Activated T-cell treated with anti-CD3 and anti-CD28 coated beads, Interleukin-2, amount 50 U/mL, for 72 hours (primary cell): ENCODE measurements around the gene ASPDH. TPM values are rescaled to one million over a fixed set of nuclear protein-coding genes. Genes with fewer than 3 reads are reported as not detected.

Experiments used
- ATAC-seq, 2 donors: fragments of 150-1000 bp; cut with Tn5 transposase; replicated peaks in 1 of 2; 2 replicates each; pipeline ENCODE4 v1.10.0; 2021; ENCODE audit warnings: moderate library complexity in 2 of 2, mild to moderate bottlenecking in 1 of 2
- DNase-seq, 2 donors: peaks; one replicate each; pipeline ENCODE4 v3.0.0; 2021 to 2022; ENCODE audit warnings: mixed read lengths in 1 of 2
- H3K27ac Mint-ChIP-seq: one replicate; pipeline ENCODE4 v1.8.0; 2022; ENCODE audit warnings: mild to moderate bottlenecking, moderate library complexity, mixed read lengths
- H3K27me3 Mint-ChIP-seq: one replicate; pipeline ENCODE4 v1.8.0; 2022; ENCODE audit warnings: low read depth, mixed read lengths
- H3K36me3 Mint-ChIP-seq, 2 donors: one replicate each; pipeline ENCODE4 v1.8.0; 2022; ENCODE audit warnings: mixed read lengths in 2 of 2, mild to moderate bottlenecking in 1 of 2; ENCODE audit not compliant: insufficient read depth in 2 of 2
- H3K4me1 Mint-ChIP-seq: one replicate; pipeline ENCODE4 v1.8.0; 2022; ENCODE audit warnings: low read depth, mixed read lengths
- H3K4me3 Mint-ChIP-seq, 2 donors: one replicate each; pipeline ENCODE4 v1.8.0; 2022; ENCODE audit warnings: mild to moderate bottlenecking in 2 of 2, mixed read lengths in 2 of 2, moderate library complexity in 2 of 2
- H3K9me3 Mint-ChIP-seq, 2 donors: one replicate each; pipeline ENCODE4 v1.8.0; 2022; ENCODE audit warnings: mixed read lengths in 2 of 2
- total RNA-seq, 2 donors: library from RNA; stranded (reverse); gene quantifications; one replicate each; pipeline ENCODE4 v1.2.3, GENCODE V29; 2022

Gene ASPDH
- total RNA-seq, 2 donors from 2014 or later: not detected

DNA sequence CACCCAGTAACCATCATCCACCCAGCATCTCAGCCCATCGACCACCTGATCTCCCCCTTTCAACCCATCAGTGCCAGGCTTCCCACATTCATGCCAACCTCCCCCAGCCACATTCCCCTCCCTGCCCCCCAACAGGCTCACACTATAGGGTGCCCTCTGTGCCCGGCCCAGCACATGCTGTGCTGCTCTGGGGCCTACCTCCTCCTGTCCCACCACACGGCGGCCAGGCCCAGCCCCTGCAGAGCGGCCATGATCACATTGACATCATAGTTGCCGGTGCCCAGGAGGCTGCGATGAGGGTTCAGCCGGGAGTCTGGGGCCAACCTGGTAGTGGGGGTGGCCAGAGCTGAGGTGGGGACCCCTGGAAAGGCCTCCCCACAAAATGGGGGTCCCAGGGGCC lies 6.3 kb downstream of the ASPDH start:
- no peaks in the 10 kb centered on the region for H3K9me3 Mint-ChIP-seq
- H3K4me1 Mint-ChIP-seq: peaks cover 16% of the 10 kb centered on the region
- DNase-seq (no peak), ATAC-seq (no peak)
- H3K36me3 Mint-ChIP-seq: peaks cover 0 to 4% of the 10 kb centered on the region in 2 donors
- no peak overlapping the region for H3K27ac Mint-ChIP-seq
- no peaks in the 10 kb centered on the region for H3K27me3 Mint-ChIP-seq
- no peak overlapping the region for H3K4me3 Mint-ChIP-seq

DNA sequence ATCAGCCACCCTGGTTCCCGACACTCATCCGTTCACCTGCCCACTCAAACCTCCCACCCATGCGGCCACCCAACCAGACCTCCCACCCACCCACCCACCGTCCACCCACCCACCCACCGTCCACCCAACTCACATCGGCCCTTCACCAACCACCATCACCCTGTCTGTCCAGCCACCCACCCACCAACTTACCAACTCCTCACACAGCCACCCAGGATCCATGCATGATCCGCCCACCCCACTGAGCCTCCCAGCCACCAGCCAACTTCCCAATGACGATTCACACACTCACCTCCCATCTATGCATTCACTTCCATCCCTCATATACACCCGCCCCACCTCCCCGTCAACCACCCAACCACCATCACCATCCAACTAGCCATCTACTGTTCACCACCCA lies 7.0 kb downstream of the ASPDH start:
- peaks cover 15% of the 10 kb centered on the region for H3K4me1 Mint-ChIP-seq
- no peak for ATAC-seq
- H3K27me3 Mint-ChIP-seq: no peaks in the 10 kb centered on the region
- no peak overlapping the region for H3K27ac Mint-ChIP-seq
- peaks cover 0 to 4% of the 10 kb centered on the region in 2 donors for H3K36me3 Mint-ChIP-seq
- H3K4me3 Mint-ChIP-seq: no peak overlapping the region
- H3K9me3 Mint-ChIP-seq: no peaks in the 10 kb centered on the region
- no peak for DNase-seq

DNA sequence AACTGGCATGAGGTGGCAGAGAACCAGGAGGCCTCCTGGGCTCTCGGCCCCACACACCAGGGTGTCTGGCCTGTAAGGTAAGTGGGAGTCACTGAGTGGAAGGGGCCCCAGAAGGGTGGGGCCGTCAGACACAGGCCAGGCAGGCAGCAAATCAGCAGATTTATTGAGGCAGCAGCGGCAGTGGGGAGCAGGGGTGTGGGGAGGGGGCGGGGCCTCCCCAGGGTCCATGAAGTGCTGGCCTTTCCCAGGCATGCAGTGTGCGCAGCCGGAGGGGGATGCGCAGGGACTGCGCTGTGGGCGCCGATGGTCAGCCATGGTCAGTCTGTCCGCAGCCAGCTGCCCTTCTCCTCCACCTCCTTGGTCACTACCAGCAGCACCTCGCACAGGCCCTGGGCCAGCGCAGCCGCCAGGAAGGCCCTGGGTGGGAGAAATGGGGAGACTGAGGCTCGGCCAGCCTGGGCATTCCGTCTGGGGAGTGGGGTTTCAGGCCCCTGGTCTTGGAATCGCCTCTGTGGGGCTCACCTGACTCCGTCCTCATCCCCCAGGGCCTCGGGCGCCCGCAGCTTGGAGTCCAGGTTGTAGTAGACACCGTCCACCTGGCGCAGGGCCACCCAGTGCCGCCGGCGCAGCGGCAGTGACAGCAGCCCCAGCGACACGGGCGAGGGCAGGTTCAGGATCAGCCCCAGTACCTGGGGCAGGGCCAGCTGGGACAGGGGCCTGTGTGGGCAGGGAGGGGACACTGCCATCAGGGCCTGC lies 7.7 kb downstream of the ASPDH start:
- Mint-ChIP-seq H3K36me3 (peaks cover 0 to 4% of the 10 kb centered on the region in 2 donors), H3K4me3 (no peak overlapping the region), H3K9me3 (no peaks in the 10 kb centered on the region), H3K27me3 (no peaks in the 10 kb centered on the region), H3K4me1 (peaks cover 9% of the 10 kb centered on the region), H3K27ac (no peak overlapping the region)
- DNase-seq: no peak
- no peak for ATAC-seq

DNA sequence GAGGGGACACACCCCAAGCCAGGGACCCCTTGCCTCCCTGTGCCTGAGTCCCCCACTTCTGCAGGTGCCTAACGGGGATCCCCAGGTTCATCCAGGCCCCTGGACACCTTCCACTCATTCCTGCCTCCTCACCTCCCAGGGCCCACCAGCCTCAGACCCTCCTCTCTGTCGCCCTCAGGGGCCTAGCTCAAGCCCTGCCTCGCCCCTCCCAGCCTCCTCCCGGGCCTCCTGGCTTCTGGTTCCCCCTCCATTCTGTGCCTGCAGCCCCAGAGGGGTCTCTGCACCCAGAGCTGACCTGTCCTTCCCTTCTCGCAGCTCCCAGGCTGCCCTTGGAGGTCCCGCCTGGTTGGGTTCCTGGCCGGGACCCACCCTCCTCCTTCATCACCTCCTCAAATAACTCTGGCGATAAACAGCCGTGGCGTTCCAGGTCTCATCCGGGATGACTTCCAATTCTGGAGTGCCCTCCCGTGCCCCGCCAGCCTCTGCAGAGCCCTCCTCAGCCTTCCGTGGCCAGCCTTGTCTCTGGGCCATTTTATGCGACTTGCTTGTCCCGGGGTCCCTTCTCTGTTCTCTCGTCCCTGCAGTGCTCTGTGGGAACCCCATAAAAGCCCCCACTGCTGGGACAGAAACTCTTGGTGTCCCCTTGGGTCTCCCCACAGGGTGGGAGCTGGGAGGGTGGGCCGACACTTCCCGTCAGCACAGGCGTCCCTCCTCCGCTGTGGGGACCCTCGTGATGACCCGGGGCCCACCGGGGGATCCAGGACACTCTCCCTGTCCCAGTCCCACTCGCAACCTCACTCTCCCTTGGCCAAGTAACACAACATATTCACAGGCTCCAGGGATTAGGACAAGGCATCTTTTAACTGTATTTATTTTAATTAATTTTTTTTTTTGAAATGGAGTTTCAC lies 11.9 kb downstream of the ASPDH start:
- Mint-ChIP-seq H3K4me1 (no peaks in the 10 kb centered on the region), H3K27me3 (no peaks in the 10 kb centered on the region), H3K27ac (no peak overlapping the region), H3K36me3 (peaks cover 0 to 4% of the 10 kb centered on the region in 2 donors), H3K4me3 (no peak overlapping the region), H3K9me3 (no peaks in the 10 kb centered on the region)
- no peak for DNase-seq
- ATAC-seq: peak in 1 of 2 donors; percentile 24

DNA sequence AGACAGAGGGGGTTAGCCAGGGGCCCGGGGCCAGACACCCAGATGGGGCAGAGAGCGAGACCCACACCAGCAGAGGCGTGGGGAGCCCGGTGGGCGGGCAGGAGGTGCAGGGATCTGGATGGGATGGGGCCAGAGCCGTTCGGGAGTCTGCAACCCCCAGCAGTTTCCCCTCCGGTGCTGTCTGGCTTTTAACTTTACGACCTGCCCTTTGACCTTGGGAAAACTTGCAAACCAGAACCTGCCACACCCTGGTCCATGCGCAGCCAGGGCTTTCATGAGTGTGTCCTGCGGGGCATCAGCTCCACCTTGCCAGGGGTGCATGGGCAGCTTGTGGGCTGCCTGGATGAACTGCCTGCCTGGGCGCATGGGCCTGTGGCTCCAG lies 12.5 kb downstream of the ASPDH start:
- no peaks in the 10 kb centered on the region for H3K4me1 Mint-ChIP-seq
- peaks cover 0 to 4% of the 10 kb centered on the region in 2 donors for H3K36me3 Mint-ChIP-seq
- ATAC-seq (no peak), DNase-seq (no peak)
- H3K27ac Mint-ChIP-seq: no peak overlapping the region
- H3K9me3 Mint-ChIP-seq: no peaks in the 10 kb centered on the region
- no peak overlapping the region for H3K4me3 Mint-ChIP-seq
- H3K27me3 Mint-ChIP-seq: no peaks in the 10 kb centered on the region

DNA sequence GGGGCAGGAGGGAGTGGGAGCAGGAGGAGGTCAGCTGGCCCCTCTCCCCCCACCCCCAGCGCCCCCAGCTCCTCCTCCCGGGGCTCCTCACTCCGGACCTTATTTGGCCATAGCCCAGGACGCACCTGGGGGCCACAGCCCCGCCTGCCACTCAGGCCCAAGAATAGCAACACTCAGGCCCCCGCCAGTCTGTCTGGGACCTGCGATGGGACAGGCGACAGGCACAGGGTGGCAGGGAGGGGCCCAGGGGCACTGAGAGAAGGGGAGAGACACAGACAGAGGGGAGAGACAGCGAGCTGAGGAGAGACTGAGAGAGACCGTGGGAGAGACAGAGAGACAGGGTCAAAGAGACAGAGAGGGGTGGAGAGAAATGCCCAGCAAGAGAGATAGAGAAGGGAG lies 13.0 kb downstream of the ASPDH start:
- Mint-ChIP-seq H3K9me3 (no peaks in the 10 kb centered on the region), H3K4me1 (no peaks in the 10 kb centered on the region), H3K4me3 (no peak overlapping the region)

DNA sequence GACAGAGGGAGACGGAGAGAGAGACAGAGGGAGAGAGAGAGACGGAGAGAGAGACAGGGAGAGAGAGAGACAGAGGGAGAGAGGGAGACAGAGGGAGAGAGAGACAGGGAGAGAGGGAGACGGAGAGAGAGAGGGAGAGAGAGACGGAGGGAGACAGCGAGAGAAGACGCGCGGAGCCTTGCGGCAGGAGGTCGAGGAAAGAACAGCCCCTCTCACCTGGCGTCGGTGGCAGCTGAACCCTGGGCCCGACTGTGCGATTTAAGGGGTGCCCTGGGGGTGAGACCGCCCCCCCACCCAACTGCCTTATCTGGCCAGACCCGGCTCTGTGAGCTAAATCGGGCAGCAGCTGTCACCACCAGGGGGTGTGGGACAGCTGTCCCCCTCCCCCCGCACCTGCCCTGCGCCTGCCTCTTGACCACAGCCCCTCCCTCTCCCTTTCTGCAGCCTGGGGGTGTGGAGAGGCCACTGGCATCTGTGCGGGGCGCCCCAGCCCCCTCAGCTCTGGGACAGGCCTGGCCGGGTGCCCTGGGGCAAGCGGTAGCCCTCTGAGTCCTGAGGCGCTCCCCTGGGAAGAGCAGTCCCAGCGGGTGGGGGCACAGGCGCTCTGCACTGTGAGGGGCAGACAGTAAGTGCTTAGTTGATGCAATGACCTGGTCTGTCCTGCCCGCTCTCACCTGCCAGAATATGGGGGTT lies 13.5 kb downstream of the ASPDH start:
- peak in 1 of 2 donors; percentile 28 for ATAC-seq
- Mint-ChIP-seq H3K4me1 (no peaks in the 10 kb centered on the region), H3K4me3 (no peak overlapping the region), H3K36me3 (no peaks in the 10 kb centered on the region), H3K27ac (no peak overlapping the region), H3K9me3 (no peaks in the 10 kb centered on the region), H3K27me3 (no peaks in the 10 kb centered on the region)
- DNase-seq: no peak

More for the DNA sequence above, 13.0 kb downstream of the ASPDH start:
- Mint-ChIP-seq H3K27ac (no peak overlapping the region), H3K36me3 (peaks cover 0 to 3% of the 10 kb centered on the region in 2 donors), H3K27me3 (no peaks in the 10 kb centered on the region)
- ATAC-seq (peak in 1 of 2 donors; percentile 15), DNase-seq (no peak)

DNA sequence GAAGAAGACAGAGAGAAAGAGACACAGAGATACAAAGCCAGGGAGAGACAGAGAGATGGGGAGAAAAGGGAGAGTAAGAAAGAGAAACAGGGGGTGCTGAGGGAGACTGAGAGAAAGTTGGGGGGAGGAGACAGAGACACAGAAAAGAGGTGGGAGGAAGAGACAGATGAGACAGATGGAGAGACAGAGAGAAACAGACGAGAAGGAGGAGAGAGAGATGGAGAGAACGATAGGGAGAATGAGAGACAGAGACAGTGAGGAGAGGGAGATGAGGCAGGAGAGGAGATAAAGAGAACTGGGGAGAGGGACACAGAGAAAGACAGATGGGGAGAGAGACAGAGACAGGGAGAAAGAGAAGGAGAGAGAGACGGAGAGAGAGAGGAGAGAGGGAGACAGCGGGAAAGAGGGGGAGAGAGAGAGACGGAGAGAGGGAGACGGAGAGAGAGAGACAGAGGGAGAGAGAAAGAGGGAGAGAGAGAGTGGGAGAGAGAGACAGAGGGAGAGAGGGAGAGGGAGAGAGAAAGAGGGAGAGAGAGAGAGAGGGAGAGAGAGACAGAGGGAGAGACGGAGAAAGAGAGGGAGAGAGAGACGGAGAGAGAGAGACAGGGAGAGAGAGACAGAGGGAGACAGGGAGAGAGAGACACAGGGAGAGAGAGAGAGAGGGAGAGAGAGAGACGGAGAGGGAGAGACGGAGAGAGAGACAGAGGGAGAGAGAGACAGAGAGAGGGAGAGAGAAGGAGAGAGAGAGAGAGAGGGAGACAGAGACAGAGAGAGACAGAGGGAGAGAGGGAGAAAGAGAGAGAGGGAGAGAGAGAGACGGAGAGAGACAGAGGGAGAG lies 15.3 kb downstream of the ASPDH start:
- ATAC-seq: no peak
- H3K27ac Mint-ChIP-seq: no peak overlapping the region
- no peak overlapping the region for H3K4me3 Mint-ChIP-seq
- H3K27me3 Mint-ChIP-seq: no peaks in the 10 kb centered on the region
- H3K9me3 Mint-ChIP-seq: no peaks in the 10 kb centered on the region
- H3K4me1 Mint-ChIP-seq: no peaks in the 10 kb centered on the region
- no peaks in the 10 kb centered on the region for H3K36me3 Mint-ChIP-seq
- DNase-seq: no peak

DNA sequence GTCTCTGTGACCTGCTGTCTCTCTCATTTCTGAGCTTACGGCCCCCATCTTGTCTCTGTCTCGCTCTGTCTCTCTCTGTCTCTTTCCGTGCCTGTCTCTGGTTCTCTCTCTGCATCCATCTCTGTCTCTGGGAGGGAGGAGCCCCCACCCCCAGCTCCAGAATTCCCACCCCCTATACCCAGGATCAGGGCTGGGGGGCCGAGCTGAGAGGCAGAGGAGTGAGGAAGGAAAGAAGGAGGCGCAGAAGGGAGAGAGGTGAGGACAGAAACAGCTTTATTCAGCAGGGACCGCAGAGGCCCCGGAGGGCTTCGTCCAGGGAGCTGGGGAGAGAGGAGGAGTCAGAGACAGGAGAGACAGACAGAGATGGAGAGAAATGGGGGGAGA lies 16.7 kb downstream of the ASPDH start:
- no peak overlapping the region for H3K27ac Mint-ChIP-seq
- peaks cover 5% of the 10 kb centered on the region for H3K4me1 Mint-ChIP-seq
- H3K27me3 Mint-ChIP-seq: peaks cover 4% of the 10 kb centered on the region
- no peak for DNase-seq
- H3K4me3 Mint-ChIP-seq: no peak overlapping the region
- no peaks in the 10 kb centered on the region for H3K36me3 Mint-ChIP-seq
- H3K9me3 Mint-ChIP-seq: no peaks in the 10 kb centered on the region
- no peak for ATAC-seq

DNA sequence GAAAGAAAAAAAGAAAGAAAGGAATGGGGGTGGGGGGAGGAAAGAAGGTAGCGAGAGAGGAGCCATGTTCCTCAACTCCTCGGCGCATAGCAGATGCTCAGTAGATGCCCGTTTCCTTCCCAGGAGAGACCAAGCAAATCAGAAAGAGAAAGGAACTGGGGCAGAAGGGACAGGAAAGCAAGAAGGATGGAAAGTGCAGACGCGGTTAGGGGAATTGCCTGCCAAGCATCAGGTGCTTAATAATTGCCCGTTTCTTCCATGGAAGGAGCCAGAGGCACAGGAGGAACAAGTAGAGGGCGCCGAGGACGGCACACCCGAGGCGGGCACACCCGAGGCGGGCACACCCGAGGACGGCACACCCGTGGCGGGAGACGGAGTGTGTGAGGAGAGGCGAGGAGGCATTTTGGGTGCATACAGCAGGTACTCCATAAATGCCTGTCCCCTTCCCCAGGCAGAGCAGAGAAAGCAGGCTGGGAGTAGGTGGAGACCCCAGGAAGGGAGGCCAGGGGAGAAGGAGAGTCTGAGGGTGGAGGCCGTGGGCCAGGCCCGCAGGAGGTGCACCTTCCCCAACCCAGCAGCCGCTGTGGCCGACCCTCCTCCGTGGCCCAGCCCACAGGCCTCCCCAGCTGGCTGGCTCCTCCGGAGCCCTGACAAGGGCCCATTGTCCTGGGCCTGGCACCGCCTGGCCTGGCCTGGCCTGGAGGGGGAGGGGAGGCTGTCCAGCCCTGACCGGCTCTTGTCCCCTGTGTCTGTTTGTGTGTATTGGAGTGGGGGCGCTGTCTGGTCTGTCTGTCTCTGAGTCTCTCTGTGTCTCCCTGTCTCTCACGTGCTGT lies 17.3 kb downstream of the ASPDH start:
- Mint-ChIP-seq H3K27ac (no peak overlapping the region), H3K4me1 (peaks cover 11% of the 10 kb centered on the region), H3K9me3 (no peaks in the 10 kb centered on the region), H3K27me3 (peaks cover 10% of the 10 kb centered on the region), H3K4me3 (no peak overlapping the region), H3K36me3 (no peaks in the 10 kb centered on the region)
- DNase-seq (no peak), ATAC-seq (no peak)

DNA sequence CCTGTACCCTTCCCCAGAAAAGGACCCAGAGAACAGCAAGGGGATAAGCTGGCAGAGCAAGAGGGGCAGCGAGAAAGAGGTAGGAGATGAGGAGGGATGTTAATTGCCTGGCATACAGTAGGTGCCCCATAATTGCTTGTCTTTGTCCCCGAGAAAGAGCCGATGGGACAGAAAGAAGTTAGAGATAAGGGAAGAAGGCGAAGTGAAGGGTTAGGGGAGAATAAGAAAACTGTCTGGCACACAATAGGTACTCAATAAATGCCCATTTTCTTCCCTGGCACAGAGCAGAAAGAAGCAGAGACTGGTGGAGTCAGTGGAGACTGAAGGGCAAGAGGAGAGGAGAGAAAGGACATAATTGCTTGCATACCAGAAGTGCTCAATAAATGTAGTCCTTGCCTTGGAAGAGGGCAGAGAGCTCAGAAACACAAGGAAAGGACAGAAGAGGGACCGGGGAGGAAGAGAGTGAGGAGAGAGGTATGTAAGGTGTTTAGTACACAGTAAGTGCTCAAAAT lies 18.6 kb downstream of the ASPDH start:
- H3K4me3 Mint-ChIP-seq: no peak overlapping the region
- peaks cover 12% of the 10 kb centered on the region for H3K27me3 Mint-ChIP-seq
- ATAC-seq (no peak), DNase-seq (no peak)
- no peak overlapping the region for H3K27ac Mint-ChIP-seq
- H3K36me3 Mint-ChIP-seq: no peaks in the 10 kb centered on the region
- no peaks in the 10 kb centered on the region for H3K9me3 Mint-ChIP-seq
- H3K4me1 Mint-ChIP-seq: peaks cover 13% of the 10 kb centered on the region
